Activated T-cell treated with anti-CD3 and anti-CD28 coated beads, Interleukin-2, amount 50 U/mL, for 48 hours (primary cell): Measurements from ENCODE around the gene KDM6A.
"Not testable (repeated sequence)": the region's sequence is repeated elsewhere in the genome, so short reads cannot be mapped to it uniquely, and the experiment has no call there.

Source experiments
- DNase-seq, 2 experiments: peaks; one replicate each; pipeline ENCODE4 v3.0.0-alpha.2; 2020

Gene KDM6A

DNA sequence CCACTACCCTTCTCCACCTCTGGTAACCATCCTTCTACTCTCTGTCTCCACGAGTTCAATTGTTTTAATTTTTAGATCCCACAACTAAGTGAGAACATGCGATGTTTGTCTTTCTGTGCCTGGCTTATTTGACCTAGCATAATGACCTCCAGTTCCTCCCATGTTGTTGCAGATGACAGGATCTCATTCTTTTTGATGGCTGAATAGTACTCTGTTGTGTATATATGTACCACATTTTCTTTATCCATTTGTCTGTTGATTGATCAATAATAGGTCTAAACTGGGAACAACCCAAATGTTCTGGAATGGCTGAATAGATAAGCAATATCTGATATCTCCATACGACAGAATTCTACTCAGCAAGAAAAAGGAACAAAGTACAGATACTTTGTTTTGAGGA, 260.5 kb downstream of the KDM6A start:
- DNase-seq, result no peak

DNA sequence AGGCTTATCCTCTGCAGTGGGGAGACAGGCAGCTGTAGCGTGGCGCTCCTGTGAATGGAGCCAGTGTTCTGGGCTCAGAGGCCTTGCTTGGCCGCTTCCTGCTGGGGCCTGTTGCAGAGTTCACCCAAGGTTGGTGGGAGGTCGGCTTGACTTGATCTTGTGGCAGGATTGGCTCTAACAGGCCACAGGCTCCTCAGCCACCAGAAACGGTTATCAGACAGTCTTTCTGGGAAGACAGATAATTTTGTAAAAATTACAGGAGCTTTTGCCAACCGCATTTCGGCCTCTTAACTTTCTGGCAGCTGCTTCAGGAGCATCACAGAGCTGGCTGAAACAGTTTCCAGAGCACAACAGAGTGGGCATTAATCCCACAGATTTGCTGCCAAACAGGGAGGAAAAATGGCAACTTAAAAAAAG, 261.3 kb downstream of the KDM6A start:
- DNase-seq, result no peak

GRCh38 chrX:45134775-45135174, 261.8 kb downstream of the KDM6A start:
- no peak for DNase-seq

- not testable (repeated sequence) for DNase-seq
These were observed 262.5 kb downstream of the KDM6A start for GRCh38 chrX:45135391-45136075.

GRCh38 chrX:45137531-45137930, 264.5 kb downstream of the KDM6A start:
- no peak for DNase-seq

DNA sequence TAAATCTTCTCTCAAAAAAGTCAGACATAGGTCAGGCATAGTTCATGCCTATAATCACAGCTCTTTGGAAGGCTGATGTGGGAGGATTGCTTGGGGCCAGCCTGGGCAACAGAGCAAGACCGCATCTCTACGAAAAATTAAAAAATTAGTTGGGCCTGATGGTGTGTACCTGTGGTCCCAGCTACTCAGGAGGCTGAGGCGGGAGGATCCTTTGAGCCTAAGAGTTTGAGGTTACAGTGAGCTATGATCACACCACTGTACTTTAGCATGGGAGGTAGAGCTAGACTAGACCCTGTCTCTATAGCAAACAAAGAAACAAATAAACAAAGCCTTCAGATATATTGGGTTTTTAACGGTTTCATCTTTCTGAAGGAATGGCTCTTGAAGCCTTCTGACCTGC, 265.5 kb downstream of the KDM6A start:
- no peak for DNase-seq

- no peak for DNase-seq
These were observed 267.8 kb downstream of the KDM6A start for GRCh38 chrX:45140812-45141211.

DNA sequence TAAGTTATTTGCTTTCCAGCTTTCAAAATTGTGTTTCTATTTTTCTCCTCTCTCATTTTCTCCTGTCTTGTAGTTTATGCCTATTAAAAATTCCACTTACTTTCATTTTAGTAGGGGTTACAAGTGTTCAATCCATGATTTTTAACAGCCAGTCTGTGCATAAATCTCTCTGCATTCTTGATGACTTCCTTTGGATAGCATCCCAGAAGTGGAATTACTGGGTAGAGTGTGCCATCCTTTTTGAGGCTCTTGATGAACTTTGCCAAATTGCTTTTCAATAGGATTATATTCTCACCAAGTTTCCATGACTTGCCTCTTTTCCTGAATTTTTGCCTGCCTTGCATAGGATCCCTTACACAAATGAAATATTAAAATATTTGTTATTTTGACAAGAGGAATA, 269.2 kb downstream of the KDM6A start:
- no peak for DNase-seq

- DNase-seq, result no peak
These were observed 270.5 kb downstream of the KDM6A start for GRCh38 chrX:45143455-45143854.

DNA sequence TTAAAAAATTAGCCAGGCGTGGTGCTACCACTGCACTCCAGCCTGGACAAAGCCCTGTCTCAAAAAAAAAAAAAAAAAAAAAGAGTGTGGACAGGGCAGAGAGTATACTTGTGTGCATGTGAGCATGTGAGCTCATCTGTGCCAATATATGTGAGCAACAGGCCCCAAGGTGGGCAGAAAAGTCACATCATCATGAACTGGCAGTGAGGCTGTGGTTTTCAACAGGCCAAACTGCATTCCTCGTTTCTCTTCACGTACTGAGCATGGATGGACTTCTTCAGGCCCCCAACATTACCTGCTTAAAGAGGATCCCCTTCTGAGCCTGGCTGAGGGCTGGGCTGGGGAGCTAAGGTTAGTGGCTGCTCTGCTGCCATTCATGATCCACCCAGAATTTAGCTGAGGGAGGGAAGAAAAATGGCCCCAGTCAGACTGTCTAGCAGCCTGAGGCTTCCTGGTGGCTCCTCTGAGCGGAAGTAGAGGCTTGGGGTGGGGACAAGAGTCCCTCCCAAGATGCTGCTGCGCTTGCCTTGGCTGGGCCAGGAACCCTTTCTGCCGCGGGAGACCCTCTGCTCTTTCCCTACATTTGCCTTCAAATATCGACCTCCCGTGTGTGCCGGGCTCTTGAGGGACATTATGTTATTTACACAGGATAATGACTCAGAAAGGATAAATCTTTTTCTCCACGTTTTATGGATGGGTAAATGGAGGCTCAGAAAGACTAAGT, 272.7 kb downstream of the KDM6A start:
- no peak for DNase-seq

- DNase-seq, result no peak
These were observed 277.8 kb downstream of the KDM6A start for GRCh38 chrX:45150821-45151220.

DNA sequence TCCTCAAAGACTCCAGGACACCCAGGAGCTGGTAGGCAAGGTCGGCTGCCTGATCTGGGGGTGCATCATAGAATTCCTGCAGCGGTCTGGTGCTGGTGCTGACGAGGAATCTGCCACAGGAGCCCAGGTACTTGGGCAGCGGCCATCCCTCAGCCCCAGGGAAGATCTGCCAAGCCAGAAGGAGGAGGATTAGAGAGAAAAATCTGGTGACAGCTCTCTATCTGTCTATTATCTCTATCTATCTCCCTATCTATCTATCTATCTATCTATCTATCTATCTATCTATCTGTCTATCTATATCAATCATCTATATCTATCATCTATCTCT, 281.0 kb downstream of the KDM6A start:
- no peak for DNase-seq

DNA sequence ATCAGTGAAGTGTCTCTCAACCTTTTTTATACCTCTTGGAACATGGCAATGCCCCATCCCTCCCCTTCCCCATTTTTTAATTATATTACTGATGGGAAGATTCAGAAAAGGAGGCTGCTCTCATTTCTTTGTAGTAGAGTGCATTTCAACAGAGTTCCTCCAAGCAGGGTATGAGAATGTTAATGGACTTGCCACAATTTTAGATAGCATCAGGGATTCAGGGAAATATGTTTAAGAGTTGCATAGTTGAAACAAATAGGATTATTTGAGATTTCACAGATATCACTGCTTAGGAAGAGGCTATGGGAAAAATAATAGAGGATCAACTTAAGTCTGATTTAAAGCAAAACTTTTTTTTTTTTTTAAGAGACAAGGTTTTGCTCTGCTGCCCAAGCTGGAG, 281.5 kb downstream of the KDM6A start:
- no peak for DNase-seq

- DNase-seq, result no peak
These were observed 284.7 kb downstream of the KDM6A start for GRCh38 chrX:45157647-45158046.
